DLD1 (cell line): ENCODE results near the gene NGRN.

ENCODE experiments used
- in situ Hi-C: cut with HindIII; loops from 2 replicates; pipeline ENCODE4 v1.10.0; 2017; ENCODE audit warnings: low sequenced_read_pairs

The NGRN gene

DNA sequence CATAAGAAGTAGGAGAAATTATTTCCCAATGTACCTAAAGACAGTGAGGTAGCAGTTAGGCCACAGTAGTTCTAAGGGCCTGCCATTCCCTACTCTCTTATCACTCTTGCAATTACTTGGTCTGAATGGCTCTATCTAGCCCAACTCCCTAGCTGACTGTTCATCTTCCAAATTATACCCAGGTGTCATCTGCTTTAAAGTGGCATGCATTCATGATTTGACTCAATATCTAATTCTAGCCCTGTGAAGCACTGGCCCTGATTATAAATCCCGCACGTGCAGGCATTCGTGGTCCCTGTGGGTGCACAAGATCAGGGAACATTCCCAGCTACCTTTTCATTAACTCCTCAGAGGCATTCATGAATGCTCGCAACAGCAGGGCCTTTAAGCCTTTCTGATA lies 43.5 kb downstream of the NGRN start:
- in situ Hi-C loops, result no loop called here

DNA sequence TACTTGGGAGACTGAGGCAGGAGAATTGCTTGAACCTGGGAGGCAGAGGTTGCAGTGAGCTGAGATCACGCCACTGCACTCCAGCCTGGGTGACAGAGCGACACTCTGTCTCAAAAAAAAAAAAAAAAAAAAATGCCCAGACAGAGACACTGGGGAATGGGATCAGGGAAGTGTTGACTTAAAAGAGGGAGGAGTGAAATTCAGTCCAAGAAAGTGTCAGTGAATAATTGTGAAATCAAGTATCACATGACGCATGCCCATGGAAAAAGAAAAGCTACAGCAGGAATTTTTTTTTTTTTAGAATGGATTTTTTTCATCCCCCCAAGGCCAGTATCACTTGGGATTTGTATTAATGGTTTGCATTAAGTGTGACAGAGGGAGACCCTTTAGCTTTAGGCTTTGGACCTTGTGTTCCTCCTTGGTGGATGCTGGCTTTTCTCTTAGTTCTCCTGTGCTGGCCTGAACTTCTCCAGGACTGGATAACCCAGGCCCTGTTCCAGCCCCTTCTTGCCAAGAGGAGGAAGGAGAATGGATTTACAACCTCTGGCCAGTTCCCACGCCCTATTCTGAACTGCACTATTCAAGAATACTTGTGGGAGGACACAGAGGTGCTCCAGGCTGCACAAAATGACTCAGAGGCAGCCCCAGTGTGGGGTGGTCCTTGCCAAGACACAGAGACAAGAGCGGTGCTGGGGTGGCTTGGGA lies 50.0 kb downstream of the NGRN start:
- in situ Hi-C loops, result no loop called here

DNA sequence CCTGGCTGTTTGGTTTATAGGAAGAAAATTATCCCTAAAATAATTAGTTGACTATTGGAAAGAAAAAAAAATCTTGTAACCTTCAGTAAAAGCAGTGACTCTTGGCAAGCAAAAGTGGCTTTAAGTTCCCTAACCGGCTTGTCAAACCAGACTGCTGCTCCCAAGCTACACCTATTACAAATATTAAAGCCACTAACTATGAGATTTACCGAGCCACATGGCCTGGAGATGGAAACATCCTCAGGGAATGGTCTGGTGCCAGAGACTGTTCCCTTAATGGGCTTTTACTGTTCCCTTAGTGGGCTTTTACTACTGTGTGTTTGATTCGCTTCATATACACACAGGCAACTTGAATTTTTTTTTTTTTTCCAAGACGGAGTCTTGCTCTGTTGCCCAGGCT lies 50.7 kb downstream of the NGRN start:
- in situ Hi-C loops, result no loop called here

DNA sequence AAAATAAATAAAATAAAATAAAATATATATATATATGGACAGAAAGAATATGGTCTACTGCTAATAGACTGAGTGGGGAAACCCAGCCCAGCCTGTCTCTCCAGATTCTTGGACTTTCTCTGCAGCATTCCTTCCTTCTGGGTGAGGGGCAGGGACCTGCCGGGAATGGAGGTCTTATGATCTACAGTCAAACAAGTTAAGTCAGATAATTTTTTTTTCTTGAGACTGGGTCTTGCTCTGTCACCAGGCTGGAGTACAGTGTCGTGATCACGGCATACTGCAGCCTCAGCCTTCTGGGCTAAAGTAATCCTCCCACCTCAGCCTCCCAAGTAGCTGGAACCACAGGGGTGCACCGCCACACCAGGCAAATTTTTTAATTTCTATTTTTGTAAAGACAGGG lies 53.1 kb downstream of the NGRN start:
- in situ Hi-C loops, result no loop called here

DNA sequence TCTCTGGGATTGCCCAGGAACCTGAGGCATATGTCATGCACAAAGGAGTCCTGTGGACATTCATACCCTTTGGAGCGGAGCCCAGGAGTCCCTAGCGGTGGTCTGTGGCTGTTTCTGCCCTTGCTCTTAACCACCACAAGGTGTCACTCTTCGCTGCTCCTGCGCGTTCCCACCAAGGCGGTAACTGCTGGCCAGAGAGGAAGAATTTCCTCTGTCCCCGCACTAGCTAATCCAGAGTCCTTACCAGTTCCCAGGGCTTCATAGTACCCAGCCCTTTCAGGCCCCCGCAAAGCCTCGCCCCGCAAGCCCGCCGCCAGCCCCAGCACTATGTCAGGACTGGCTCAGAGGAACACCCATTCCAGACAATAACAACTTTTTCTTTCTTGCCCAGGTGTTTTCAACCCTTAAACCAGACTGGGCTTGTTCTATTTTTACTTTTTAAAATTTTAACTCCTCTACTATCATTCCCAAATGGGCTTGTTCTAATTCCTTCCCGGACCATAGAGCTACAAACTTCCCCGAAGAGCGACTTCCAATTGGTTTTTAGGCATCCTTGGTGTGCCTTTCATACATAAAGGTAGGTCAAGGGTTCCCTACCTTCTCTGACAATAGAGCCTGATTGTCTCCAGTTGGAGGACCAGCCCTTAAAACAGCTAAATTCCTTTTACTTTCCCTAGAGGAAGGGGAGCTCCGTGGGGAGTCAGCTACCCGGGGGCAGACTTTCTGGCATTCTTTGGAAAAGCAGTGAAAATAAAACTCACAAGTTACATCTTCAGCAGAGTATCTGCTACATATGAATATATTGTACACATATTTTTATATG lies 54.8 kb downstream of the NGRN start:
- in situ Hi-C loops, result no loop called here

DNA sequence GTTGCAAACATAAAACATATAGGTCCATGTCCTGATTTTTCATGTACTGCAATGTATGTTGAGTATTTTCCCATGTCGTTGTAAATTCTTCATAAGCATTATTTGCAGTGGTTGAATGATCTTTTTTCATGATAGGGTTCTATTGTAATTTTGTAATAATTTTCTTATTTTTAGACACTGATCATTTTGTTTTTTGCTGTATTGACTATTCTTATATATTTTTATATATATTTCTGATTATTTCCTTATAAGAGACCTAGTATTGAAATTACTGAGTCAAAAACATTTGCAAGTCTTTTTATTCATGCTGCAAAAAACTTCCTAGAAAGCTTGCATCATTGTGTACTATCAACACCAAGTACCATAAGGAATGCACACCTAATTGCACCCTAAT lies 55.4 kb downstream of the NGRN start:
- in situ Hi-C loops, result no loop called here
